Loucy (cell line): Measurements from ENCODE around the gene MEIOSIN.

Source experiments
- H2AFZ ChIP-seq: fragments of 200-600 bp; sonication (generic); 2 replicates; pipeline ENCODE4 v1.6.0; 2016; ENCODE audit warnings: antibody characterized with exemption, mild to moderate bottlenecking, low read length, moderate library complexity
- H3F3A ChIP-seq: fragments of 200-600 bp; 2 replicates; pipeline ENCODE4 v1.6.0; 2016; ENCODE audit warnings: antibody characterized with exemption, low read depth, mild to moderate bottlenecking
- H3K27me3 ChIP-seq: fragments of 200-600 bp; sonication (generic); 2 replicates; pipeline ENCODE4 v1.6.1; 2014; ENCODE audit warnings: low read length, mild to moderate bottlenecking; ENCODE audit not compliant: insufficient read depth, poor library complexity, severe bottlenecking
- H3K36me3 ChIP-seq: fragments of 200-600 bp; sonication (generic); 2 replicates; pipeline ENCODE4 v1.6.1; 2016; ENCODE audit warnings: low read length; ENCODE audit not compliant: insufficient read depth
- H3K4me1 ChIP-seq: fragments of 200-600 bp; sonication (generic); 2 replicates; pipeline ENCODE4 v1.5.1; 2014; ENCODE audit warnings: low read length, mild to moderate bottlenecking; ENCODE audit not compliant: insufficient read depth, poor library complexity, severe bottlenecking
- H3K4me2 ChIP-seq: fragments of 200-600 bp; sonication (generic); 2 replicates; pipeline ENCODE4 v1.6.0; 2014; ENCODE audit warnings: antibody characterized with exemption, low read length, low read depth, mild to moderate bottlenecking; ENCODE audit not compliant: poor library complexity, severe bottlenecking
- H3K4me3 ChIP-seq: fragments of 200-600 bp; sonication (generic); 2 replicates; pipeline ENCODE4 v1.5.1; 2014; ENCODE audit warnings: low read length, mild to moderate bottlenecking, mixed read lengths; ENCODE audit not compliant: poor library complexity, severe bottlenecking
- H3K79me2 ChIP-seq: fragments of 200-600 bp; sonication (generic); 2 replicates; pipeline ENCODE4 v1.6.1; 2014; ENCODE audit warnings: low read length; ENCODE audit not compliant: insufficient read depth
- H3K9ac ChIP-seq: fragments of 200-600 bp; sonication (generic); 2 replicates; pipeline ENCODE4 v1.6.0; 2014; ENCODE audit warnings: mild to moderate bottlenecking, low read depth, low read length, moderate library complexity; ENCODE audit not compliant: poor library complexity, severe bottlenecking
- H3K9me2 ChIP-seq: fragments of 200-600 bp; sonication (generic); replicated peaks from 2 replicates; pipeline ENCODE4 v1.6.1; 2016; ENCODE audit warnings: low read depth, low read length, mixed read lengths
- H3K9me3 ChIP-seq: fragments of 200-600 bp; sonication (generic); 2 replicates; pipeline ENCODE4 v1.6.1; 2014; ENCODE audit warnings: mild to moderate bottlenecking, antibody characterized with exemption, low read length, low read depth; ENCODE audit not compliant: insufficient read depth
- H4K20me1 ChIP-seq: fragments of 200-600 bp; sonication (generic); 2 replicates; pipeline ENCODE4 v1.6.0; 2014; ENCODE audit warnings: antibody characterized with exemption, low read length, mild to moderate bottlenecking; ENCODE audit not compliant: insufficient read depth, poor library complexity, severe bottlenecking
- EZH2phosphoT487 ChIP-seq: fragments of 200-600 bp; IDR thresholded peaks from 2 replicates; pipeline ENCODE4 v1.6.1; 2018; ENCODE audit warnings: antibody characterized with exemption, mild to moderate bottlenecking, moderate library complexity, borderline replicate concordance
- TF ChIP-seq, protein P1 (sequence below): fragments of 200-600 bp; sonication (generic); conservative IDR thresholded peaks from 2 replicates; pipeline ENCODE4 v1.5.1; 2014; ENCODE audit warnings: mild to moderate bottlenecking, antibody characterized with exemption, low read length

Gene MEIOSIN

DNA sequence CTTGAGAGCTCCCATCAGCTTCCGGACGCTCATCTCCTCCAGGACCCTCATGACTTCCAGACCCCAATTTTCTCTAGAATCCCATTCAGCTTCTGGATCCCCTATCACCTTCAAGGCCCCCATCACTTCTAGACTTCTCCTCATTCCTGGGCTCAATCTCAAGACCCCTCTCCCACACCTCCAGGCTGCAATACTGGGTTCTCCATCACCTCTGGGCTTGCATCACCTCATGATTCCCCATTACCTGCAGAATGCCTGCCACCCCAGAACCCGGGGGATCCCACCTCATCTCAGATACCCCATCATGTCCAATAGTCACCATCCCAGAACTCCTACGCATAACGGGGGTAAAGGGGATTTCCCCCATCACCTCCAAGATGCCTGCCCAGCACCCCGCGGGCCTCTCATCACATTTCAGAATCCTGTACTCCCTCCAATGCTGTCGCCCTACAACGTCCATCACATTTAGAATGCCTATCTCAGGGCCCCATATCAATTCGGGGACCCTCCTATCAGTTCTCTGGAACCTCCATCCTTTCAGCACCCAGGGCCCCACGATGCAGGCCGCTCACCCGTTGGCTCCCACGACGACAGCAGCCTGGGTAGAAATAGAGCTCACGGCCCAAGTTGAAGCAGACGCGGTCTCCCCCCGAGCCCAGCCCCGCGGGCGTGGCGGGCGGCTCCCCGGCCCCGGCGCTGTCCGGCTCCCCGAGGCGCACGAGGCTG lies 58.7 kb downstream of the MEIOSIN start:
- Histone ChIP-seq H3K4me1 (peaks cover 22% of the 10 kb centered on the region), H3K4me3 (peak overlapping the region; percentile 79), H2AFZ (no peak overlapping the region), H3K4me2 (peak overlapping the region; percentile 93), H3K9me3 (no peaks in the 10 kb centered on the region), H3K27me3 (no peaks in the 10 kb centered on the region), H3K36me3 (peaks cover 5% of the 10 kb centered on the region; the same call in 1 of the 2 replicates), H3K9ac (peak overlapping the region; percentile 60), H4K20me1 (peaks cover 32% of the 10 kb centered on the region), H3K79me2 (0 out of 2 replicates have a peak, but pooled peaks cover 4% of the 10 kb centered on the region), H3K9me2 (no peaks in the 10 kb centered on the region), H3F3A (peaks cover 4% of the 10 kb centered on the region; the same call in 1 of the 2 replicates)
- no peak for TF ChIP-seq EZH2phosphoT487
- TF ChIP-seq, protein P1, sequence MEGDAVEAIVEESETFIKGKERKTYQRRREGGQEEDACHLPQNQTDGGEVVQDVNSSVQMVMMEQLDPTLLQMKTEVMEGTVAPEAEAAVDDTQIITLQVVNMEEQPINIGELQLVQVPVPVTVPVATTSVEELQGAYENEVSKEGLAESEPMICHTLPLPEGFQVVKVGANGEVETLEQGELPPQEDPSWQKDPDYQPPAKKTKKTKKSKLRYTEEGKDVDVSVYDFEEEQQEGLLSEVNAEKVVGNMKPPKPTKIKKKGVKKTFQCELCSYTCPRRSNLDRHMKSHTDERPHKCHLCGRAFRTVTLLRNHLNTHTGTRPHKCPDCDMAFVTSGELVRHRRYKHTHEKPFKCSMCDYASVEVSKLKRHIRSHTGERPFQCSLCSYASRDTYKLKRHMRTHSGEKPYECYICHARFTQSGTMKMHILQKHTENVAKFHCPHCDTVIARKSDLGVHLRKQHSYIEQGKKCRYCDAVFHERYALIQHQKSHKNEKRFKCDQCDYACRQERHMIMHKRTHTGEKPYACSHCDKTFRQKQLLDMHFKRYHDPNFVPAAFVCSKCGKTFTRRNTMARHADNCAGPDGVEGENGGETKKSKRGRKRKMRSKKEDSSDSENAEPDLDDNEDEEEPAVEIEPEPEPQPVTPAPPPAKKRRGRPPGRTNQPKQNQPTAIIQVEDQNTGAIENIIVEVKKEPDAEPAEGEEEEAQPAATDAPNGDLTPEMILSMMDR = no peak

DNA sequence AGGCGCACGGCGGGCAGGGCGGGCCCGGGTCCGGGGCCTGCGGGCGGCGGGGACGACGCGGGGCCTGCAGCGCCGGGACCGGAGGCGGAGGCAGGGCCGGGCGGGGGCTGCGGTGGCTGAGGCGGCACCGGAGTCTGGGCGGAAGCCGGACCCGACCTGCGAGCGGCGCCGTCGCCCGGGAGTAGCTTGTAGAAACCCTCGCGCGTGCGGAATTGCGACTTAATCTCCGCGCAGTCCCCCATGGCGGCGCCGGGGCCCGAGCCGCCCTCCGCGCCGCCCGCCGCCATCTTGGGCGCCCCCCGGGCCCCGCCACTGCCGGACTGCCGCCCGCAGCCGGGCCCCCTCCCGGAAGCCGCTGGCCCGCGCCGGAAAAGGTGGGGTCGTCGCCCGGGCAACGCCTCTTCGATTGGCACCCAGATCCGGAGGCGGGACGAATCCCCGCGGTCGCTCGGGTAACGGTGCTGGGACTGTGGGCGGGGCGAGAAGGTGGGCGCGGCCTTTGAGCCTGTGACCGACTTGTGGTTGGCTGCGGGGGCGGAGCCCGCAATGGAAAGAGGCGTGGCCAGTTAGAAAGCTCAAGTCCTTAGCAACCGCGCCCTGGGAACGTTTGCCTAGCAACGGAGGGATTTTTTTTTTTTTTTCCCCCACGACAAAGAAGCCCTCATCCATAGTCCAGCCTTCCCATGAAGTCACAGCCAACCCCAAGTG lies 59.4 kb downstream of the MEIOSIN start, which contains the start of gene DMWD:
DMWD (minus strand) TSS at position 376 of the 708 bp plus-strand sequence; CDS start at position 287, 89 bp downstream.
- TF ChIP-seq EZH2phosphoT487 = no peak
- TF ChIP-seq, protein P1 = no peak
- Histone ChIP-seq H3K36me3 (peaks cover 5% of the 10 kb centered on the region; the same call in 1 of the 2 replicates), H3K4me3 (peak within 1 kb of the TSS; percentile 79), H3K4me2 (peak within 1 kb of the TSS; percentile 93), H3K79me2 (0 out of 2 replicates have a peak, but pooled peaks cover 4% of the 10 kb centered on the region), H3K9ac (peak within 1 kb of the TSS; percentile 60), H3K9me2 (no peaks in the 10 kb centered on the region), H3K9me3 (no peaks in the 10 kb centered on the region), H2AFZ (no peak within 1 kb of the TSS), H3F3A (peaks cover 4% of the 10 kb centered on the region; the same call in 1 of the 2 replicates), H4K20me1 (peaks cover 32% of the 10 kb centered on the region), H3K27me3 (no peaks in the 10 kb centered on the region), H3K4me1 (peaks cover 22% of the 10 kb centered on the region)

DNA sequence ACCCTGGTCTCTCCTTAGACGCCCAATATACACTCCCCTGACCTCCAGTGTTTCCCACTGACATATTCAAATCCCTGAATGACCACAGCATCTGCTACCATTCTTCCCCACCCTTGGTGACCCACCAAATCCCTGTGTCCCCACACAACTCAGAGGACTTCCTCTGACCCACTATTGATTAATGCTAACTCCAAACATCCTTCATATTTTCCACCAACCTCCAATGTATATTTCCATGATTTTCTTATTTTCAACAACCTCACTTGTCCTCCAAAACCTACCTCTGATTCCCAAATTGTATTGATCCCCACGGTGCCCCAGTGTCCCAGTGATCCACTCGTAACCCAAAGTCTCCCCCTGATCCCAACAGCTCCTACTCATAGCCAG lies 59.9 kb downstream of the MEIOSIN start:
- TF ChIP-seq, protein P1 = no peak
- TF ChIP-seq EZH2phosphoT487 = no peak
- Histone ChIP-seq H3K36me3 (peaks cover 5% of the 10 kb centered on the region; the same call in 1 of the 2 replicates), H3K9ac (no peak overlapping the region), H3K9me3 (no peaks in the 10 kb centered on the region), H3K9me2 (no peaks in the 10 kb centered on the region), H3K4me2 (peak overlapping the region; percentile 50), H4K20me1 (peaks cover 30% of the 10 kb centered on the region), H2AFZ (no peak overlapping the region), H3F3A (peaks cover 4% of the 10 kb centered on the region; the same call in 1 of the 2 replicates), H3K79me2 (0 out of 2 replicates have a peak, but pooled peaks cover 4% of the 10 kb centered on the region), H3K4me3 (peak overlapping the region; percentile 63), H3K4me1 (peaks cover 22% of the 10 kb centered on the region), H3K27me3 (no peaks in the 10 kb centered on the region)
